Activated CD4-positive, alpha-beta T cell treated with anti-CD3 and anti-CD28 coated beads, Interleukin-2, amount 50 U/mL, for 4 hours (primary cell): ENCODE data around the gene TXNDC16.
"Not testable (repeated sequence)": the region's sequence is repeated elsewhere in the genome, so short reads cannot be mapped to it uniquely, and the experiment has no call there.

Source experiments
- DNase-seq, 2 experiments: peaks; one replicate each; pipeline ENCODE4 v3.0.0-alpha.2; 2020

TXNDC16 gene

DNA sequence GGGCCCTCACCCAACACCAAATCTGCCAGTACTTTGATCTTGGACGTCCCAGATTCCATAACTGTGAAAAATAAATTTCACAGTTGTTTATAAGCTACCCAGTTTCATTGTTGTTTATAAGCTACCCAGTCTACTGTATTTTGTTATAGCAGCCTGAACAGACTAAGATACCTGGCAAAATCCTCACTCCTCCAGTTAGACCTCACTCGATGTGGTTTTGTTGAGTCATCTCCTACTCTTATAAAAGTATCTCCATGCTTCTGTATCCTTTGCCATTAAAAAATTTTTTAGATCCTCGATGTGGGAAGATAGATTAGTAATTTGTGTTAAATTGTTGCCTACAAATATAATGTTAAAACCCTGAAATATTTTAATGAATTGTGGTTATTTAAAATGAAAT is 16.0 kb downstream of the TXNDC16 start:
- no peak for DNase-seq

DNA sequence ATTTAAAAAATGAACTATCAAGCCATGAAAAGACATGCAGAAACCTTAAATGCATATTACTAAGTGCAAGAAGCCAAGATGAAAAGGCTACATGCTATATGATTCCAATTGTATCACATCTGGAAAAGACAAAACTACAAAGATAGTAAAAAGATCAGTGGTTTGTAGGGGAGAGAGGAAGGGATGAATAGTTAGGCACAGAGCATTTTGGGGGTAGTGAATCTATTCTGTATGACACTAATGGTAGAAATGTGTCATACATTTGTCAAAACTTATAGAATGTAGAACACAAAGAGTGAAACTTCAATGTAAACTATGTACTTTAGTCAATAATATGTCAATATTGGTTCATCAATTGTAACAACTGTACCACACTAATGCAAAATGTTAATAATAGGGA is 20.8 kb downstream of the TXNDC16 start:
- no peak for DNase-seq

DNA sequence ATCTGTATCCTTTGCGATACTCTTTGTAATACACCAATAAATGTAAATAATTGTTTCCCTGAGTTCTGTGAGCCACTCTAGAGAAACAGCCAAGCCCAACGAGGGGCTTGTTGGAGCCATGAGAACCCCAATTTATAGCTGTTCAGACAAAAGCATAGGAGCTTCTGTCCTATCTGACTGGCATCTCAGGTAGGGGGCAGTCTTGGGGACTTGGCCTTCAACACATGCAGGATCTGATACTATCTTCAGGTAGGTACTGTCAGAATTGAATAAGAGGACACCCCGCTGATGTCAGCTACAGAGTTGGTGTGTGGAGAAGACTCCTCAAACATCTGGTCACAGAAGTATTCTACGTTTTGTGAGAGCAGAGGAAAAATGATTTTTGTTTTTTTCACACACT is 25.3 kb downstream of the TXNDC16 start:
- no peak for DNase-seq

DNA sequence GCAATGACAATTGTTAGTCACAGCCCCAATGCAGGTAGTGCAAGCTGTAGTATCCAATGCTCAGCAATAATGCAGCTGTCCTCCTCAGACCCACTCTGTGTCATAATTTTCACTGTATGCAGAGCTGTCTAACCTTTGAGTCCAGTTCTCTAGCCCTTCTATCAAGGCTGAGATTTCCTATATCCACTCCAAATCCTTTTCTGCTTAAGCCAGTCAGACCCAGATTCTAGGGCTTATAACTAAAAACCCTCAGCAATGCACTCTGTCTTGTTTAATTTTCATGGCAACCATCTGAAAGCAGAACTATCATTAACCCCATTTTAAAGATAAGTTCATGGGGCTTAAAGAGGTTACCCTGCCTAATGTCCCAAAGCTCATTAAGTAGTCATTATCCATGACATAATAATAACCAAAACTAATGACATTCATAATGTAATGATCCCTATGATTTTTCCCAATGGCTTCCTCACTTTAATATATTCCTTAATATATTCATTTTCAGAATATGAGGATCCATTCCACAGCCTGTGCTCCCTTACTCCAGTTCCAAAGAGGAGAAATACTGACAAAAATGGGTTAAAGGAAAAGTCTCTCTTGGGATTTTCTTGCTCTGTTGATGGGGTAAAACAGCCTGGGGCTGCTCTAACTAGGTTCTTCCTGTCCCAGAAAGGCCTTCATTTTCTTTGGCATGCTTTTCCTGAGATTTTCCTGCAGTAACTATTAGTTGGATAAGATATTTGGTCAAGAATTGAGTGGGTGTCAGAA is 29.5 kb downstream of the TXNDC16 start:
- DNase-seq = no peak

DNA sequence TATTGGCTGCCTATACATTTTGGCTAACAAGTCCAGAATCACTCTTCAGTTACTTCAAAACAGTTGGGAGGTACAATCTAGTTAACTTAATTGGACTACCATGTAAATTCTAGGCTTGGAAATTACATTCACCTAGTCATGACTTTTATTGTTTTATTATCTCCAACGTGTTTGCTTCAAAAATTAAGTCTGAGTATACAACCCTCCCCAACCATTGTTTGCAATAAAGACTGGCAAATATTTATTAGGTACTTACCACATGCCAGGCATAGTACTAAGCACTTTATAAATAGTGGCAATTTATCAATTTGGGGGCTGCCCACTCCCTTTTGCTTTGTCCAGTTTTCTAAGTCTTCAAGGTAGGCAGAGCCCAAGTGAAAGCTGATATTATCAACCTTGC is 30.3 kb downstream of the TXNDC16 start:
- no peak for DNase-seq

DNA sequence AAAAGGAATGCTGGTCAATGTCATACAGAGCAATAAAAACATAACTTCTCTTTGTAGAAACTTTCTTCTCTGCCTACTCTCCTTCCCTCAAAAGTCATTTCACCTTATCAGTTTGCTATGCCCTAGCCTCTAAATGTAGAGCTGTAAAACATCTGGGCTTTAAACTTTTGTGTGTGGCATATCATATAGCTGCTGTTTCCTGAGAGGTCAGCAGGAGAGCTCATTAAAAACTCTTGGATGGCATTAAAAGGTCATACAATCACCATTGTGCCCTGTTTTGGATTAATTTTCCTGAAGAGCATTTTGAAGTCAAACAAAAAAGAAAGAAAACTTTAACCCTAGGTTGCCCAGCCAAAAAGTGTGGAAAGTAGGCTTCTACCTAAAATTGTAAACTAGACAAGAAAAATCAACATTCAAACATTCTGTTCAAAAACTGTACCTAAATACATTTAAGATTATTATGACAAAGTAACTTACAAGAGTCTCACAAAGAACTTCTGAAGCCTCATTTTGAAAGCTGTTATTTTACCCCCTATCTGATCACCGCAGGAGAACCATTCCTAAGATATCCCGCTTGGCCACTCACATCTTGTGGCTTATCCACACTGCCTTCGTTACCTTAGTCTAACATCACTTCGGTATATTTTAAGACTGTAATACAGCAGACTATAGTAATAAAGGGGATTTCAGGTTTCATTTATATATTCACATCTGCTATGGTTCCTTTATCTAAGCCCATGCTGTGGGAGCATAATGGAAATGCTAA is 38.1 kb downstream of the TXNDC16 start:
- DNase-seq = no peak

DNA sequence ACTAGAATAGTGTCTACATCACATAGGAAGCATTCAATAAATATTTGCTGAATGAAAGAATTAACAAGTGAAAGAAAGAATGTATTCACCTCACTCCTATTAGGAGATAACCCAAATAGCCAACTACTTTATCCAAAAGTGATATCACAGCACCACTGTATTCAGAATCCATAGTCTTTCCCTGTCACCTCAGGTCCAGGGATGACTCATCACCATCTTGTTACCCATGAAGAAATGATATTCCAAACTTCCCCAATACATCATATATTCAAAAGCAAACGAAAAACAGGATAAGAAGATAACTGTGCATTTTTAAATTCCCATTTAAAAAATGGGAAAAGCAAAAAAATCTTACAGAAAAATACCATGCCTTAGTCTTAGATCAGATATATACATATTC is 39.1 kb downstream of the TXNDC16 start:
- no peak for DNase-seq

DNA sequence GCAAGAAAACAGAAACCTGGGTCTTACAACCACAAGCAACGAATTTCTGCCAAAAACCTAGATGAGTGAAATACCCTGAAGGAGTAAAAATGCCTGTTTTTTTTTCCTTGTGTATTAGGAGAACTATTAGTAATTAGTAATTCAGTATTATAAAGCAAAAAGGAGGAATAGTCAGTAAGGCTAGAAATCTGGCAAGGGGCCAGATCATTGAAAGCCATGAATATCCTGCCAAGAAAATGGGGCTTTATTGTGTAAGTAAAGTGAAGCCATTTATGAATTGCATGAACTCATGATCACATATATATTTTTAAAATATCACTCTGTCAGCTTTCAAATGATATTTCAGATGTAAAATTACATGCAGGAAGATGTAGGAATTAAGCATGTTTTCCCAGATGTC is 57.9 kb downstream of the TXNDC16 start:
- no peak for DNase-seq

DNA sequence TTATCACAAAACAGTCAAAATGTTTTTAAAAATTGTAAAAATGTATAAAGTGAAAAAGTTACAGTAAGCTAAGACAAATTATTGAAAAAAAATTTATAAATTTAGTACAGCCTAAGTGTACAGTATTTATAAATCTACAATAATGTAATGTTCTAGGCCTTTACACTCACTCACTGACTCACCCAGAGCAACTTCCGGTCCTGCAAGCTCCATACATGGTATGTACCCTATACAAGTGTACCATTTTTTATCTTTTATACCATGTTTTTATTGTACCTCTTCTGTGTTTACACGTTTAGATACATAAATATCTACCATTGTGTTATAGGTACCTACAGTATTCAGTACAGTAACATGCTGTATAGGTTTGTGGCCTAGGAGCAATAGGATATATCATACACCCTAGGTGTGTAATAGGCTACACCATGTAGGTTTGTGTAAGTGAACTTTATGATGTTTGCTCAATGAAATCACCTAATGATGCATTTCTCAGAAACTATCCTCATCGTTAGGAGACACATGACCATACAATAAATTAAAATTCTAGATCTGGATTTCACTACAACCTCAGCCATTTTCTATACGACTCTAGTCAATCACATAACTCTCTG is 66.8 kb downstream of the TXNDC16 start:
- DNase-seq = no peak

DNA sequence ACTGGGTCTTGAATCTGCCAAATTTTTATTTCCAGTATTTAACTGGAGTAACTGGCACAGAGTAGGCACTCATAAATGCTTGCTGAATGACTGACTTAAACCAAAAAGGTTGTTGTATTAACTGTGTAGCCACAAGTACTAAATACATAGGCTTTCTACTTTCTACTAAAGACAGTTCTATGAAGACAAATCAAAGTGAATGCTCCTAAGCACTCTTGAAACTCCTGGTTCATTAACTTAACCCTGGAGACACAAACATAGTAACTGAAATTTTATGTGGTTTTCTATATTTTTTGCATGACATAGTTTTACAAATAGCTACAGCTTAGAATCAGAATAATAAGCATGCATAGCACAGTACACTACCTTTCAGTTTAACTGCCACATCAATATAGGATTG is 70.4 kb downstream of the TXNDC16 start:
- no peak for DNase-seq

DNA sequence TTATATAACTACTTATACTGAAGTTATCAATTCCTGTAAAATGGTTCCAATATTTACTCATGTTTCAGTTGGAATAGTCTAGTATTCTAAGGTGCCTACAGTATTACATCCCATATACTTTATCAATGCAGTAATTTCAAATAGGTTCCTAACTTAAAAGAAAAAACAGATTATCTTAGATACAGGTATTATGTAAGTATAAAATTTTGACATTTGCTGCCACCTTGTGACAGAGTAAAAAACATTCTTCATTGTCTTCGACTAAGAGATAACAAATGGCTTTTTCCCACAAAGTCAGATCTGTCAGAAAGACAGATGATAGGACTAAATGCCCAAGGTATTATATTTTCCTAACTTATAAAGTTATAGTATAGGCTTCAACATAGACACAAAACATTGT is 78.7 kb downstream of the TXNDC16 start:
- DNase-seq = no peak

DNA sequence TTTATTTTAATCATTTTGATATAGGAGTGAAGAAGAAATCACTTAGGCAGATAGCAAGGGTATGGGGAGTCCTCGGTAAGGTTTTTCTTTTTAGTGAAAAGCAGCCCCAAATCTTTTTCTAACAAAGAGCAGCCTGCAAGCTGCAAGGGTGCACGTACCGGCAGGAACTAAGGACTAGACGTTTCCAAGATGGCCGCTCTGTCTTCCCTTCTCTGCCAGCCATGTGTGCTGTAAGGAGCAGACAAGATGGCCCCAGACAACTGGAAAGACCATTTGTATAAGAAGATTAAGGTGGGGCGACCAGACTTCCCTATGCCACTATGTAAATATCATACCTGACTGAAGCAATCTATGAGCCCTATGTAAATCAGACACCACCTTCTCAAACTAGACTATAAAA is 79.6 kb downstream of the TXNDC16 start:
- DNase-seq = no peak

DNA sequence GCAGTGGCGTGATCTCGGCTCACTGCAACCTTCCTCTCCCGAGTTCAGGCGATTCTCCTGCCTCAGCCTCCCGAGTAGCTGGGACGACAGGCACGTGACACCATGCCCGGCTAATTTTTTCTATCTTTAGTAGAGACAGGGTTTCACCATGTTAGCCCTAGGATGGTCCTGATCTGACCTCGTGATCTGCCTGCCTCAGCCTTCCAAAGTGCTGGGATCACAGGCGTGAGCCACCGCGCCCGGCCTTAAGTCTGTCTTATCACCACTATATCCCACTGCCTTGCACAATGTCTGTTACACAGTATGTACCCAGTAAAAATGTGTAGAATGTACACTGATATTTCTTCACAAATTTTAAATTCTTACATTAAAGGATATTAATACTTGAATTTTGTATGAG is 80.1 kb downstream of the TXNDC16 start:
- not testable (repeated sequence) for DNase-seq

DNA sequence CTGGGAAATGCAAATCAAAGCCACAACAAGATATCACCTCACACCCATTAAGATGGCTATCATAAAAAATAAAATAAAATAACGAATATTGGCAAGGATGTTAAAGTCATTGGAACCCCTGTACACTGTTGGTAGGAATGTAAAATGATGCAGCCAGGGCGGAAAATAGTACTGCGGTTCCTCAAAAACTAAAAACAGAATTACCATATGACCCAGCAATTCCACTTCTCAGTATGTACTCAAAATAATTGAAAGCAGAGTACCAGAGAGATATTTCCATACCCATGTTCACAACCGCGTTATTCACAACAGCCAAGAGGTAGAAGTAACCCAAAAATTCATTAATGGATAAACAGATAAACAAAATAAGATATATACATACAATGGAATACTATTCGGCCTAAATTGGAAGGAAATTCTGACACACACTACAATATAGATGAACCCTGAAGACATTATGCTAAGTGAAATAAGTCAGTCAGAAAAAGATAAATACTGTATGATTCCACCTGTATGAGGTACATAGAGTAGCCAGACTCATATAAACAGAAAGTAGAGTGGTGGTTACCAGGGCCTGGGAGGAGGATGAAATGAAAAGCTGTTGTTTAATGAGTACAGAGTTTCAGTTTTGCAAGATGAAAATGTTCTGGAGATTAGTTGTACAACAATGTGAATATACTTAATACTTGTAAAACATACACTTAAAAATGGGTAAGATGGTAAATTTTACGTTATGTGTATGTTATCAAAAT is 84.6 kb downstream of the TXNDC16 start:
- no peak for DNase-seq

DNA sequence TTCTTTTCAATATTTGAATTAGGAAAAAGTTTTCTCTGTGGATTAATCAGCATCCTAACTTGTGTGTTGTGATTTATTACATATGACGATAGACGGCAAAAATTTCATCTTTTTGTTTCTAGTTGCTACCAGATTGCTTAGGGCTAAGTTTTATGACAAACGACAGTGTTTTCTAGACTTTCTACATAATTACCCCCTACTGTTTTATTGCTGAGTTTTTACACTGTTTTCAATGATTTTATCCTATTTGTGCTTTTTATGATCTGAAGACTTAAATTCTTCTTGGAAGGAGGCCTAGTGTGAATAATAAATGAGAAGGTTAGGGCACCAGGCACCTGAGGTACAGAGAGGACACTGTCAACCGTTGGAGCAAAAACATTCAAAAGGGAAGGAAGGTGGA is 88.1 kb downstream of the TXNDC16 start:
- no peak for DNase-seq

DNA sequence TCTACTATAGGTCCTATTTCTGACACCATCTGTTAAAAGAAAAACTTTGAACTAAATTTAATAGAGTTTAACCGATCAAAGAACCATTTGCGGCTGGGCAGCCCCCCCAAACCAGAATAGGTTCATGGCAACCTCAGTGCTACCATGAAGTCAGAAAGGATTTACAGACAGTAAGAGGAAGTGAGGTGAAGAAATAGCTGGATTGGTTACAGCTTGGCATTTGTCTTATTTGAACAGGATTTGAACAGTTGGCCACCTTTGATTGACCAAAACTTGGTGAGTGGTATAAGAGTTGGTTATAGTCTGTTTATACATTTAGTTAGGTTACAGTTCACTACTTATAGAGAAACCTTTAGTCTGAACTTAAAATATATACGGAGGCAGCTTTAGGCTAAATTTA is 88.9 kb downstream of the TXNDC16 start:
- no peak for DNase-seq

DNA sequence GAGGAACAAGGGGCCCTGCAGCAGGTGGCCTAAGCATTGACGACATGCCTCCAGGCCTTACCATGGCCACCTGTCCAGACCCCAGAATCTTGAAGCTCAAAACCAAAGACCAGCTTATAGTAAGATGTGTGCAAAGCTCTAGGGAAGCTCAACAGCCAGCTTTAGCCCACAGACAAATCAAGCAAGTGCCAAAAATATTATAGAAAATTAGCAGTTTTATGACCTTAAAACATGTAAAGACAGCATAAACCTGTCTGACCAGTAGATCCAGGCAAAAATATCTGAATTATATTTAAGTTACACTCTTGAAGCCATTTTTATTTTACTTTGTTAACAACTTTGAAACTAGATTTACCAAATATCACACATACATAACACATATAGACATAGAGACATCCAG is 90.6 kb downstream of the TXNDC16 start:
- no peak for DNase-seq

DNA sequence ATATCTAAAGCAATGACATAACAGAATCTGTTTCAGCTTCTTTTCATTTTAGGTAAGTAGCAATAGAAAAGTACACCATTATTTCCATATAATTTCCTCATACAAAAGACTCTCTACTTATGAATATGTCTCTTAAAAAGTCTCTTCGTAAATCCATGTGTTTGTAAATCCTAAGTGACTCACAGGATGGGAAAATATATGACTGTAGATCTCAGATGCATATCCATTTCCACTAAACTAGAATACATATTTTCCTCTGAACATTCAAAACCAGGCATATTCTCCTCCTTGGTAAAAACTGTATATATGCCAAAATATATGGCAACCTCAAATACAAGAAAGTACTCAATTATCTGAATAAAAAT is 93.6 kb downstream of the TXNDC16 start:
- no peak for DNase-seq

DNA sequence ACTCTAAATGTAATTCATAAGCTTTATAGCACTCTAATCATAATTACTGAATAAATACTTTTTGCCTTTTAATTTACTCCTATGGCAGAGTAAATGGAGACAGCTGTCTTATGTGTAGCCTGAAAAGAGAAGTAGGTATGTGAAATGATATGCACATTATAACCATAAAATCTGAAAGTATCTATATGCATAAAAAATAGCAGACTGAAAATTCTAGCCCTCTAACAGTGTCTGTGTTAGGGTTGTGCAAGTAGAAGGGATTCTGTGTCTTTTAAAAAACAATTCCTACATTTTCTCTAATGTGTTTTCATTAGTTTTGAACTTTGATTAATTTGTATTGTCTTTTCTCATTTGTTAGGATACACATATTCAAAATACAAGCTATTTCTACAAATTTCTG is 94.9 kb downstream of the TXNDC16 start:
- no peak for DNase-seq

DNA sequence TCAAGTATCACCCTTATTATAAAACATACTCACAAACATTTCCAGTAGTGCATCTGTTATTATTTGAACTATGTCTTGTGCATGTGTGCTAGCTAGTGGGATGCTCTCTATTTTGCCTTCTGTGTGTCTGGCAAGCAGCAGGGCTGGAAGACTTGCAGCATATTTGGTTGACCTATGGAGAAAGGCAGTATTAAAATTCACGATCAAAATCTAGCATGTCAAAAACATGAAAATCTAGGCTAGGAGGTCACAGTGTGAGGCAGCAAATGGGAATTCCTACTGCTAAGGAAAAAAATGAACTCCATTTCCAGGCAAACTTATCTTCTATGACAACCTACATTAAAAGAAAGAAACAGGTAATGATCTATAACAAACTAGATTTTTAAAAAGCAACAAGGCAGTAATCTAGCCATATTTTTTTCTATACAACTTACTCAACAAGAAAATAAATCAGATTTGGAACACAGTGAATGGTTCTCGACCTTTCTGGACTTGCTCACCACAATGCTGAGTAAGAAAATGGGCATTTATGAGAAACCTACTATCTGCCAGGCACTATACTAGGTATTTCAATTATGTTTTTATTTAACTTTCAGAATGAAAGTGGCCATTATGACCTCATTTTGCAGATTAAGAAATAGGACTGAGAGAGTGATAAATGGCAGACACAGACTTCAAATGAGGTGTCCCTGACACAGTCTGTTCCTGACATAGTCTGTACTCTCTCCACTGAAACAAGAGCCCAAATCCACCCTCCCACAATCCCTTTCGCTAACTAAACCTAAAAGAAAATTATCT is 96.8 kb downstream of the TXNDC16 start:
- no peak for DNase-seq

DNA sequence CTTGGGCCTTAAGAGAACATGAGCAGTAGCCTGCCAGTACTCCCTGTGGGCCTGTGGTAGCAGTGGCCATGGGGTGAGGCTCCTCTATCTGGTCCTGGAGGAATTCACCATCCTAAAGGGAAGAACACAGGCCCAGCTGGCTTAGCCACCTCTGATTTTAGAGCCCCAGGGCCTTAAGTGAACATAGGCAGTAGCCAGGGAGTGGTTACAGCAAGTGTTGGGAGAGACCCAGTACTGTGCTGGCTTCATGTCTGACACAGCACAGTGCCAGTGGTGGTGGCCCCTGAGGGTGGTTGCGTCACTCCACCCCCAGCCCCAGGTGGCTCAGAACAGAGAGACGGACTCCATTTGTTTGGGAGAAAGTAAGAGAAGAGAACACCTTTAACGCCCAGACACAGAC is 105.1 kb downstream of the TXNDC16 start:
- DNase-seq = no peak

DNA sequence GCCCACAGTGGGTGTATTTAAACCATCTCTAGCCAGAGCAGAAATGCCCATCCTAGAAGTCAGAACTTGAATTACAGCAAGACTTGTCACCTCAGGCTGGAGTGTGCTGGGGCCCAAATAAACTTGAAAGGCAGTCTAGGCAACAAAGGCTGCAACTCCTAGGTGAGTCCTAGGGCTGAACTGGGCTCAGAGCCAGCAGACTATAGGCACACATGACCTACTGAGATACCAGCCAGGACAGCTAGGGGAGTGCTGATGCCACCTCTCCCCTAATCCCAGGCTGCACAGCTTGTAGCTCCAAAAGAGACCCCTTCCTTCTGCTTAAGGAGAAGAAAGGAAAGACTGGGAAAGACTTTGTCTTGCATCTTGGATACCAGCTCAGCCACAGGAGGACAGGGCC is 106.0 kb downstream of the TXNDC16 start:
- DNase-seq = no peak

DNA sequence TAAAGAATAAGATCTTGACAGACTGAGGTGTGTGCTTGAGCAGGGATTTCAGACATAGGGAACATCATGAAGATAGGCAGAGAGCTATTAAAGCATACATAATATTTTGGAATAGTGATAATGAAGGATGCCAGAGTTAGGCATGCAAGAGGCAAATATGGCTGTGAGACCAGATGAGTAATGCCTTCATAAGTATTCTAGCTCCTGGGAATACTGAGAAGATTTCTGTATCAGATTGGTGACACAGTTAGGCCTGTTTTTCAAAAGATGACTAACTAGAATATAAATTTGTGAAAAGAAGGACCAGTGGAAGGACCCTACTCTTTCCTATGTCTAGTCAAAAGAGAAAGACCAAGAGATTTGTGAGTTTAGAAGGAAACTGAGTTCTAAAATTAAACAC is 108.8 kb downstream of the TXNDC16 start:
- DNase-seq = no peak
